Progenitor cell of endocrine pancreas (in vitro differentiated cells): ENCODE data around the gene CCDC97. TPM values are rescaled to one million over a fixed set of nuclear protein-coding genes. Genes with fewer than 3 reads are reported as not detected.
A peak's percentile ranks its signal among the peaks of the same experiment; 100 is the strongest.

ENCODE experiments used
- DNase-seq: peaks from one replicate; pipeline ENCODE4 v3.0.0; 2021; ENCODE audit warnings: low spot score; ENCODE audit not compliant: unreplicated experiment
- H3K27ac Mint-ChIP-seq: 2 replicates; pipeline ENCODE4 v1.8.0; 2021; ENCODE audit warnings: mild to moderate bottlenecking, moderate library complexity, mixed read lengths
- H3K27me3 Mint-ChIP-seq: 2 replicates; pipeline ENCODE4 v1.8.0; 2021; ENCODE audit warnings: mixed read lengths
- H3K36me3 Mint-ChIP-seq: 2 replicates; pipeline ENCODE4 v1.8.0; 2022; ENCODE audit warnings: mixed read lengths; ENCODE audit not compliant: insufficient read depth
- H3K4me1 Mint-ChIP-seq: 2 replicates; pipeline ENCODE4 v1.8.0; 2021; ENCODE audit warnings: low read depth, mixed read lengths
- H3K4me3 Mint-ChIP-seq: 2 replicates; pipeline ENCODE4 v1.8.0; 2021; ENCODE audit warnings: low read depth, mild to moderate bottlenecking, moderate library complexity, mixed read lengths
- H3K9me3 Mint-ChIP-seq: 2 replicates; pipeline ENCODE4 v1.8.0; 2021; ENCODE audit warnings: low read depth, mixed read lengths
- CTCF ChIP-seq: fragments of 200-600 bp; sonication (generic); IDR thresholded peaks from one replicate; pipeline ENCODE4 v1.5.0; 2021; ENCODE audit warnings: antibody characterized with exemption, mild to moderate bottlenecking; ENCODE audit not compliant: unreplicated experiment
- total RNA-seq: library from RNA; stranded (reverse); gene quantifications from 2 replicates; pipeline ENCODE4 v1.2.1, GENCODE V29; 2021

The CCDC97 gene
- total RNA-seq, 1 donor from 2014 or later, result 46.5 TPM

GRCh38 chr19:41295499-41295898 lies 14.5 kb upstream of the CCDC97 start:
- no peaks in the 10 kb centered on the region for H3K27me3 Mint-ChIP-seq
- H3K36me3 Mint-ChIP-seq, result peaks cover 41% of the 10 kb centered on the region
- no peaks in the 10 kb centered on the region for H3K9me3 Mint-ChIP-seq
- H3K27ac Mint-ChIP-seq, result peak overlapping the region; percentile 89
- peaks cover 26% of the 10 kb centered on the region for H3K4me1 Mint-ChIP-seq
- DNase-seq, result no peak
- TF ChIP-seq CTCF, result no peak
- H3K4me3 Mint-ChIP-seq, result no peak overlapping the region

GRCh38 chr19:41296433-41296871 lies 13.5 kb upstream of the CCDC97 start:
- no peak for DNase-seq
- peaks cover 44% of the 10 kb centered on the region for H3K36me3 Mint-ChIP-seq
- no peak for TF ChIP-seq CTCF
- no peaks in the 10 kb centered on the region for H3K27me3 Mint-ChIP-seq
- peak overlapping the region; percentile 89 for H3K27ac Mint-ChIP-seq
- H3K4me3 Mint-ChIP-seq, result no peak overlapping the region
- H3K4me1 Mint-ChIP-seq, result peaks cover 26% of the 10 kb centered on the region
- H3K9me3 Mint-ChIP-seq, result no peaks in the 10 kb centered on the region

GRCh38 chr19:41297628-41298347 lies 12.2 kb upstream of the CCDC97 start:
- peak overlapping the region; percentile 97 for H3K27ac Mint-ChIP-seq
- peaks cover 26% of the 10 kb centered on the region for H3K4me1 Mint-ChIP-seq

GRCh38 chr19:41298348-41298964 lies 11.5 kb upstream of the CCDC97 start:
- no peak overlapping the region for H3K4me3 Mint-ChIP-seq
- H3K4me1 Mint-ChIP-seq, result peaks cover 26% of the 10 kb centered on the region
- peaks cover 40% of the 10 kb centered on the region for H3K36me3 Mint-ChIP-seq
- H3K9me3 Mint-ChIP-seq, result no peaks in the 10 kb centered on the region
- no peaks in the 10 kb centered on the region for H3K27me3 Mint-ChIP-seq
- DNase-seq, result no peak
- H3K27ac Mint-ChIP-seq, result peak overlapping the region; percentile 97
- no peak for TF ChIP-seq CTCF

More at GRCh38 chr19:41297628-41298347, 12.2 kb upstream of the CCDC97 start:
- TF ChIP-seq CTCF, result no peak
- DNase-seq, result no peak
- Mint-ChIP-seq H3K9me3 (no peaks in the 10 kb centered on the region), H3K36me3 (peaks cover 40% of the 10 kb centered on the region), H3K27me3 (no peaks in the 10 kb centered on the region), H3K4me3 (no peak overlapping the region)

GRCh38 chr19:41299046-41299754 lies 10.8 kb upstream of the CCDC97 start:
- peak overlapping the region; percentile 74 for H3K27ac Mint-ChIP-seq
- no peak for DNase-seq
- peaks cover 26% of the 10 kb centered on the region for H3K4me1 Mint-ChIP-seq
- TF ChIP-seq CTCF, result no peak
- no peaks in the 10 kb centered on the region for H3K9me3 Mint-ChIP-seq
- no peaks in the 10 kb centered on the region for H3K27me3 Mint-ChIP-seq
- no peak overlapping the region for H3K4me3 Mint-ChIP-seq
- H3K36me3 Mint-ChIP-seq, result peaks cover 37% of the 10 kb centered on the region
